Measurements from ENCODE around the gene EMC9.

- TF ChIP-seq CTCF (IDR thresholded peaks at IDR 0.05): no peak
- TF ChIP-seq POLR2A (IDR thresholded peaks at IDR 0.05; ENCODE audit: low read depth): no peak
- TF ChIP-seq EP300 (IDR thresholded peaks at IDR 0.05): no peak
Measured at GRCh38 chr14:24145690-24146452, 4.5 kb upstream of the EMC9 start.
